HG03575 (cell line): ENCODE measurements around the gene ITGB8.

Experiments
- ATAC-seq: cut with Tn5 transposase; IDR thresholded peaks from one replicate; pipeline ENCODE4 v1.9.1; 2021; ENCODE audit not compliant: unreplicated experiment, insufficient number of reproducible peaks, low FRiP score; ENCODE audit errors: extremely low read depth

Gene ITGB8

GRCh38 chr7:20330928-20331909, 519 bp downstream of the ITGB8 start:
- no peak for ATAC-seq

- no peak for ATAC-seq
These were observed 1.5 kb downstream of the ITGB8 start for GRCh38 chr7:20331910-20332813.

DNA sequence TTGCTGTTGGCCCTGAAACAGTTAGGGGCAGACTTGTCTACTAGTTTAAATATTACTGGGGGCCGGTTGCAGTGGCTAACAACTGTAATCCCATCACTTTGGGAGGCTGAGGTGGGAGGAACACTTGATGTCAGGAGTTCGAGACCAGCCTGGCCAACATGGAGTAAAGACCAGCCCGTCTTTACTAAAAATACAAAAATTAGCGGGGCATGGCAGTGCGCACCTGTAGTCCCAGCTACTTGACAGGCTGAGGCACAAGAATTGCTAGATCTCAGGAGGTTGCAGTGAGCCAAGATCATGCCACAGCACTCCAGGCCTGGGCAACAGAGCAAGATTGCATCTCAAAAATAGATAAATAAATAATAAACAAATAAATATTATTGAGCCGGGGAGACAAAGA, 7.6 kb downstream of the ITGB8 start:
- ATAC-seq: no peak

DNA sequence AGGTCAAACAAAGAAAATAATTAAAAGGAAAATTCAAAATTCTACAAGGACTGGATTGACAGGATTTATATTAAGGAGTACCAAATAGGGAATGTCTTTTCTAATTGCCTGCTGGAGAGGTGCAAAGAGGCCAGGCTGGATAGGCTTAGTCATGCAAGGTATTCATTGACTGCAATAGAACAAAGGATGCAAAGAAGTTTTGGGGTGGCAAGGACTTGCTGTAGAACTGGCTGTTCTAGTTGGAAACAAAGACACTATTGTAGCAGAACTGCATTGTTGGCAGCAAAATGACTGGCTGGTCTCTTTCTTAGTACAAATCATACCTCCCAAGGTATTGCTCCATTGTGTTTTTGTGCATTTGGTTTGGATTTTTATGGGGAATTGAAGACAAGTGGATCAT, 10.1 kb downstream of the ITGB8 start:
- ATAC-seq: no peak

GRCh38 chr7:20343205-20343604, 12.5 kb downstream of the ITGB8 start:
- no peak for ATAC-seq

GRCh38 chr7:20343941-20344340, 13.2 kb downstream of the ITGB8 start:
- ATAC-seq: no peak

DNA sequence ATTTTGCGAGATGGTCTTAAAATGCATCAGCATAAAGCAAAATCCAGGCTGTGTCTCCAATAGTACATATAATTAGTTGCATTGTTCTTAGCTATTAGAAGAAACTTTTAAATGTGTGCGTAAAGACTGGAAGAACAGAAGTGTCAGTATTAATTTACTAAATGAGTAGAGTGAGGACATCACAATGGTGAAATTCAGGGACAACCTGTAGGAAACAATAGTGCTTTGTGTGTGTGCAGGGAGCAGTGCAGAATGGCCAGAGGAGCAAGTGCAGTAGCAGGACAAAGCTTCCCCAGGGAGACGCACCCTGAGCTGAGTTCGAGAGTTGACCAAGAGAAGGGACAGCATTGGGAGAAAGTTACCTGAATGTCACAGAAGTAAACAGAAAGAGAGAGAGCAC, 13.7 kb downstream of the ITGB8 start:
- ATAC-seq: no peak

DNA sequence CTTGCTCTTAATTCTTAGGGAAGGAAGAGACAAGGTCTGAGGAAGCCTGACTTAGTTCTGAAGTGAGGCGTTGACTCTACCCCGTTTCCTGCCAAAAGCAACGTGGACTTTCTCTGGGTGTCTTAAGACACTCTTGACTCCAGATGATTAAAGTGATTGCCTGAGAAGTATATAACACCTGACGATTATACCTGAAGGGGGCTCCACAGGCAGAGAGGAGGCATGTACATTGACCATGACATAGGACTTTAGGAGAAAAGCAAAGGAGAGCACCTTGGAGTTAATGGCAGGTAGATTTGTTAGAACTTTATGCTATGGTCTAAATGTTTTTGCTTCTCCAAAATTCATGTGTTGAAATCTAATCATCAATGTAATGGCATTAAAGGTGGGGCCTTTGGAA, 15.9 kb downstream of the ITGB8 start:
- ATAC-seq: no peak

DNA sequence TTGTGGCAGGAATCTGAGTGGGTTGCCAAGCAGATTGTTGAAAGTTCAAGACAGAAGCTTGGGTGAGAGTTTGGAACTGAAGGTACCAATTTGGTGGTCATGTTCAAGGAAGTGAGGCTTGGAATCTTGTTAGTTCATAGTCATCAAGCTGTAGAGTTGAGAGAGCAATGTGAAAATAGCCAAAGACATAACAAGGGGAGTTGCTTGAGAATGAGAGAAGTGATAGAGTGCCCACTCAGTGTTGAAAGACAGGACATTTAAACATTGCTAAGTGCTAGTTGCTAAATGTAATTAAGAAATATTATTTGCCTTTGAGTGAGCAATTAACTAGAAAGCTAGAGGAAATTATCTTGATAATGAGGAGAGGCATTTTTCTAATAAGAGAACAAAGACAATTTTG, 17.0 kb downstream of the ITGB8 start:
- no peak for ATAC-seq

- ATAC-seq: no peak
These were observed 17.6 kb downstream of the ITGB8 start for GRCh38 chr7:20348125-20348807.

GRCh38 chr7:20350518-20350951, 19.8 kb downstream of the ITGB8 start:
- ATAC-seq: no peak

GRCh38 chr7:20350996-20351692, 20.4 kb downstream of the ITGB8 start:
- ATAC-seq: no peak

DNA sequence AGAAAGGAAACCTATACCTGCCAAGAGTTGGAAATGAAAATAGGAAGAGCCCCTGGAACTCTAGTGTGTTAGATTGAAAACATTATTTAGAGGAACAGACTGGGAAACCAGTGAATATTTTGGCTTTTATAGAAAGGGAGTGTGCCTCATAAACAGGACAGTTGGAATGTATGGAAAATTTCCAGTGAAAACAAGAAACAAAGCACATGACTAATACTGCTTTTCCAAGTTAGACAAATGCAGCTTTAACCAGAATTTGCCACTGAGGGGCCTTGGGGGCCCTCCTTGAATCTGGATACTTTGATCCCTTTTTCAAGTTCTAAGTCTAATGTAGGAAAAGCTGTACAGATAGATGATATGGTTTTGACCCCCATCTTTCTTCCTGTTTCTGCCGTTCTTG, 21.2 kb downstream of the ITGB8 start:
- ATAC-seq: no peak

GRCh38 chr7:20352573-20353306, 22.0 kb downstream of the ITGB8 start:
- no peak for ATAC-seq

DNA sequence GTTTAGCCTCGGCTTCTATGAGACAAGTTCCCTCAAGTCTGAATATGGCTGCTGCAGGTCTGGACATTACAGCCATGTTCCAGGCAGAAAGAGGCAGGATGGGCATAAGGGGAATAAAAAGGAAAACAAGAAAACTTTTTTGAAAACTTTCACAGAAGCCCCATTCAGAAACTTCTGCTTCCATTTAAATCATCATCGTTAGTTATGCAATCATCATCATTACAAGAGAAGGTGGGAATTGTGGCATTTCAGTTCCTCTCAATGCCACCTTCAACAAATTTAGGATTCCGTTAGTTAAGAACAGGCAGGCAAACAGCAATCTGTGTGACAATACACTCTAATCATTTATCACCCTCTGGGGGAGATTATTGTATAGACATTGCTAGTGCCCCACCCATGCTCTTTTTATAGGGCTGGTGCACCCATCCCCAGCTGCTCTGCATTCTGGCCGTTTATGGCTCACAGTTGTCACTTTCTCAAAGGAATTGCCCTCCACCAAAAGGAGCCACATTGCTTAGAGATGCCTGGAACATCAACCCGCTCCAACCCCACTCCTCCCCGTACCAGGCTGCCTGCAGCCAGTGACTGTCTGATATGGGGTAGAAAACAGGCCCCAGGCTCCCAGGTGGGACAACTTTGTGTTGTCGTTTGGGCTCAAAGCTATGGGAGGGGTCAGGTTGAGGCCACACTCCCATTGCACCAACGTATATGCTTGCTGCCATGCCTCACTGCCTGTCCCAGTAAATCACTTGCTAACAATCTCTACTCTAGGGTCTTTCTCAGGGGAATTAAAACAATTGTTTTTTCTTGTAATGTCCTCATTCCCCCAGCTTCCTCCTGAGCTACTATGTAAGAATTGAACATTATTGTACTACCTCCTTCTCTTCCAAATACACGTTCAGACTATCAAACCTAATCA, 24.2 kb downstream of the ITGB8 start:
- ATAC-seq: no peak

GRCh38 chr7:20358106-20358505, 27.4 kb downstream of the ITGB8 start:
- ATAC-seq: no peak

DNA sequence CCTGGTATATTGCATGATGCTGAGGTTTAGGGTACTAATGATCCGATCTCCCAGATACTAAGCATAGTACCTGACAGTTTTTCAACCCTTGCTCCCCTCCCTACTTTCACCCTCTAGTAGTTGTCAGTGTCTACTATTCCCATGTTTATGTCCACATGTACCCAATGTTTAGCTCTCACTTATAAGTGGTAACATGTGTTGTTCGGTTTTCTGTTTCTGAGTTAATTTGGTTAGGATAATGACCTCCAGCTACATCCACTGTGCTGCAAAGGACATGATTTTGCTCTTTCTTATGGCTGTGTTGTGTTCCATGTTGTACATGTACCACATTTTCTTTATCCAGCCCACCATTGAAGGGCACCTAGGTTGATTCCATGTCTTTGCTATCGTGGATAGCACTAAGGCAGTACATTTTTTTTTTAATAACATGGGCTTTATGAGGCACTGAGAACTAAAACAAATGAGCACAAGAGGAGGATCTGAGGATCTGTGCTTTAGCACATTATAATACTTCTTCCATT, 28.1 kb downstream of the ITGB8 start:
- ATAC-seq: no peak
